ENCODE measurements around the gene ADAMTS10. TPM values are rescaled to one million over a fixed set of nuclear protein-coding genes. Genes with fewer than 3 reads are reported as not detected.

Gene ADAMTS10
- total and polyA plus RNA-seq, 2 of the 8 experiments (the other 6 are each of a cell fraction or from before 2014, with no cell fraction given), result 6.9 to 17.4 TPM

DNA sequence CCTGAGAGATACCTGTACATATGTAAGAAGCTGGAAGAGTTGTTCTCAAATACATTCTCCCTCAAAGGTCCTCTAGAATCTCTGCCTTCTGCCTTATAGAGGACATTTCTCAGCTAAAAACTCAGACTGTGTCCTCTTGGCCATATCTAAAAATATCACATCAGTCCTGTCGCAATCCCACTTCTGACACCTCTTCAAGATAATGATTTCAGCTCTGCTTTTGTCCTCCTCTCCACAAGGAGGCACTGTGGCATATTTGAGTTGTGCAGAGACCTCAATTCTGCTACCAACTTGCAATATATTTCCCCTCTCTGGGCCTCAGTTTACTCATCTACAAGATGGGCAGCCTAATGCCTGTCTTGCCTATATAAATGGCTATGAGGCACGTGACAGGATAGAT, 16.6 kb downstream of the ADAMTS10 start:
- H4K8ac ChIP-seq (ENCODE audit: extremely low read depth, insufficient read depth, low read length), result no peak overlapping the region
- peaks cover 0 to 2% of the 10 kb centered on the region in 2 experiments for H4K20me1 ChIP-seq (replicated peaks in 1 of 2; ENCODE audit: control insufficient read depth in 1 of 2, insufficient read depth in 2 of 2, low read length in 2 of 2)
- H3K27me3 ChIP-seq (replicated peaks in 1 of 4; ENCODE audit: control insufficient read depth in 3 of 4, extremely low read depth in 1 of 4, insufficient read depth in 3 of 4, low read length in 3 of 4), result peaks cover 0 to 3% (median 1%) of the 10 kb centered on the region in 4 experiments; a peak in 3 of 7 replicates
- H3K36me3 ChIP-seq (ENCODE audit: control insufficient read depth in 2 of 4, insufficient read depth in 4 of 4, low read length in 3 of 4), result peaks cover 0 to 5% (median 2%) of the 10 kb centered on the region in 4 experiments; a peak in 2 of 8 replicates
- H2AFZ ChIP-seq (ENCODE audit: low read length), result no peak overlapping the region
- no peak overlapping the region for H3K18ac ChIP-seq (ENCODE audit: extremely low read depth, low read length)
- no peak overlapping the region for H2BK12ac ChIP-seq (ENCODE audit: low read depth, low read length)
- no peak overlapping the region for H3K56ac ChIP-seq (replicated peaks; ENCODE audit: insufficient read length, low read depth, low read length)
- no peak overlapping the region for H2BK120ac ChIP-seq (replicated peaks; ENCODE audit: low read depth, low read length)
- H2AK5ac ChIP-seq (ENCODE audit: low read depth, low read length), result no peak overlapping the region
- H3K9ac ChIP-seq (replicated peaks in 1 of 4; ENCODE audit: extremely low read depth in 1 of 4, low read depth in 3 of 4, low read length in 3 of 4), result no peak overlapping the region
- no peak overlapping the region for H2BK5ac ChIP-seq (ENCODE audit: low read depth, low read length)
- H3K14ac ChIP-seq (ENCODE audit: insufficient read length), result no peak overlapping the region
- peaks cover 9% of the 10 kb centered on the region; the same call in 1 of the 2 replicates for H3K23me2 ChIP-seq (ENCODE audit: low read depth, low read length)
- WGBS, 2 experiments (ENCODE audit: extremely low coverage in 1 of 2, insufficient coverage in 1 of 2, insufficient read length in 1 of 2, insufficient replicate concordance in 2 of 2, low coverage in 1 of 2, low lambda C conversion rate in 2 of 2, missing lambda C conversion rate in 1 of 2), result 95% methylated on average over 2 of the region's 2 CpGs; no CpG with 5 or more reads in 1 of the 2 experiments
- H3K4me1 ChIP-seq (replicated peaks in 1 of 4; ENCODE audit: control insufficient read depth in 3 of 4, insufficient read depth in 4 of 4, low read length in 3 of 4), result peaks cover 0 to 5% (median under 1%) of the 10 kb centered on the region in 4 experiments; a peak in 4 of 7 replicates
- H2BK15ac ChIP-seq (ENCODE audit: low read length), result no peak overlapping the region
- H3K4ac ChIP-seq (replicated peaks; ENCODE audit: insufficient read length, low read depth, low read length), result no peak overlapping the region
- no peak overlapping the region for H2BK20ac ChIP-seq (ENCODE audit: low read length)
- FAIRE-seq (peak; percentile 24), DNase-seq (ENCODE audit: low read depth in 1 of 2, low spot score in 2 of 2) (no peak)
- H4K91ac ChIP-seq (replicated peaks; ENCODE audit: insufficient read length, low read length), result no peak overlapping the region
- ChIA-PET POLR2A (ENCODE audit: partially characterized antibody) (interaction anchor here (1.3 to 7.9 kb wide), 7 partner anchors 12 to 78 kb away, joined by 3 to 117 read pairs (median 8); no protein-coding TSS in a partner anchor), CTCF (ENCODE audit: partially characterized antibody) (interaction anchor here (0.9 to 5.1 kb wide), 15 partner anchors 8 to 462 kb away, joined by 3 to 28 read pairs (median 7); no protein-coding TSS in a partner anchor)
- H3K4me3 ChIP-seq (ENCODE audit: extremely low read depth in 1 of 4, insufficient read depth in 2 of 4, low read depth in 3 of 4, low read length in 4 of 4), result no peak overlapping the region
- H3K9me3 ChIP-seq (ENCODE audit: insufficient read depth in 2 of 2, low read depth in 1 of 2, low read length in 1 of 2), result peaks cover 3 to 5% of the 10 kb centered on the region in 2 experiments; a peak in 1 of 4 replicates
- no peak overlapping the region for H3K4me2 ChIP-seq (ENCODE audit: insufficient read depth in 1 of 2, low read depth in 2 of 2, low read length in 2 of 2)
- H3K27ac ChIP-seq (ENCODE audit: low read depth, low read length), result no peak overlapping the region
- no peaks in the 10 kb centered on the region for H3K79me1 ChIP-seq (ENCODE audit: low read depth, low read length)
- H4K5ac ChIP-seq (ENCODE audit: insufficient read length, low read depth, low read length), result no peak overlapping the region
- no peak overlapping the region for H3K23ac ChIP-seq (ENCODE audit: insufficient read length)
- H3K79me2 ChIP-seq (ENCODE audit: control insufficient read depth in 1 of 2, insufficient read depth in 2 of 2, low read length in 2 of 2), result no peaks in the 10 kb centered on the region
- no peak for TF ChIP-seq SP2 (IDR thresholded peaks at IDR 0.05; ENCODE audit: low read length)
- TF ChIP-seq PHF8 (conservative IDR thresholded peaks at IDR 0.05; ENCODE audit: low read depth, low read length), result no peak
- TF ChIP-seq, protein P1, sequence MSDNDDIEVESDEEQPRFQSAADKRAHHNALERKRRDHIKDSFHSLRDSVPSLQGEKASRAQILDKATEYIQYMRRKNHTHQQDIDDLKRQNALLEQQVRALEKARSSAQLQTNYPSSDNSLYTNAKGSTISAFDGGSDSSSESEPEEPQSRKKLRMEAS (IDR thresholded peaks at IDR 0.05), result no peak
- no peak for TF ChIP-seq CTBP2 (IDR thresholded peaks at IDR 0.05; ENCODE audit: borderline replicate concordance, insufficient read depth, insufficient read length, low read length)
- TF ChIP-seq, protein P2, sequence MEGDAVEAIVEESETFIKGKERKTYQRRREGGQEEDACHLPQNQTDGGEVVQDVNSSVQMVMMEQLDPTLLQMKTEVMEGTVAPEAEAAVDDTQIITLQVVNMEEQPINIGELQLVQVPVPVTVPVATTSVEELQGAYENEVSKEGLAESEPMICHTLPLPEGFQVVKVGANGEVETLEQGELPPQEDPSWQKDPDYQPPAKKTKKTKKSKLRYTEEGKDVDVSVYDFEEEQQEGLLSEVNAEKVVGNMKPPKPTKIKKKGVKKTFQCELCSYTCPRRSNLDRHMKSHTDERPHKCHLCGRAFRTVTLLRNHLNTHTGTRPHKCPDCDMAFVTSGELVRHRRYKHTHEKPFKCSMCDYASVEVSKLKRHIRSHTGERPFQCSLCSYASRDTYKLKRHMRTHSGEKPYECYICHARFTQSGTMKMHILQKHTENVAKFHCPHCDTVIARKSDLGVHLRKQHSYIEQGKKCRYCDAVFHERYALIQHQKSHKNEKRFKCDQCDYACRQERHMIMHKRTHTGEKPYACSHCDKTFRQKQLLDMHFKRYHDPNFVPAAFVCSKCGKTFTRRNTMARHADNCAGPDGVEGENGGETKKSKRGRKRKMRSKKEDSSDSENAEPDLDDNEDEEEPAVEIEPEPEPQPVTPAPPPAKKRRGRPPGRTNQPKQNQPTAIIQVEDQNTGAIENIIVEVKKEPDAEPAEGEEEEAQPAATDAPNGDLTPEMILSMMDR (IDR thresholded peaks at IDR 0.05; ENCODE audit: control extremely low read depth in 1 of 3, insufficient read depth in 1 of 3, low read depth in 1 of 3, low read length in 3 of 3), result peak in 2 of 3 experiments; percentile 32 to 50; a peak in 2 of 4 replicates
- no peak for TF ChIP-seq TCF12 (IDR thresholded peaks at IDR 0.05; ENCODE audit: low read depth, low read length)
- no peak for TF ChIP-seq SIN3A (conservative IDR thresholded peaks at IDR 0.05 in 1 of 2, IDR thresholded peaks at IDR 0.05 in 1 of 2; ENCODE audit: low read depth in 1 of 2, low read length in 2 of 2)
- TF ChIP-seq SP4 (IDR thresholded peaks at IDR 0.05; ENCODE audit: low read length), result no peak
